ENCODE measurements around the gene SRGAP2B.
"Not testable (repeated sequence)": the region's sequence is repeated elsewhere in the genome, so short reads cannot be mapped to it uniquely, and the experiment has no call there.

The SRGAP2B gene

DNA sequence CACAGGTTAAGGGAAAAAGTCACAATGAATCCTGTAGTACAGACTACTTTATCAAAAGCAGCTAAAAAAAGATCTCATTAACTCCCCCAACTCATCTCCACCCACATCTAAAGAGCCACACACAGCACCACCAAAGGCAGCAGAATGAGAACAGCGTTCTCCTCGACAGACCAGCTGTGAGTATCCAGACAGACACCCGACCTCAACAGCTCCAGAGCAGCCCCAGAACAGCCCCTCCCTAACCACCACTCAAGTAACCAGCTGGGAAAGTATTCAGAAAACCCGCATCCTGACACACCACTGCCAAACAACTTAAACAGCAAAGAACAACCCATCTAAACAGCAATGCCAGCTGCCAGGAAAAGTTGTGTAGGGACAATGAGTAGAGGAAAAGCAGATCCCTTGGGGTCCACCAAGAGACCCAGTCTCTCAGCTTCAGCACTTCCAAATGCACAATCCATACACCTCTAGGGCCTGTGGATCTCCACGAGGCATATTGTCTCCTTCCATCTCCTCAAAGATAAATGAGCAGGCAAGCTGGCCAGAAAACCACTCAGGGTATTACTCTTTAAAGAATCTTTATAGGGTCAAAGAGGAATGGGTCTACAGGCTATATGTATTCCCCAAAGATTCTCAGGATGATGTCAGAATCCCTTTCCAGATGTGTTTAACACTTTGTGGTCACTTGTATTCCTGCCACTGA lies 49.4 kb downstream of the SRGAP2B start:
- DNase-seq (ENCODE audit: low read depth) = not testable (repeated sequence)

DNA sequence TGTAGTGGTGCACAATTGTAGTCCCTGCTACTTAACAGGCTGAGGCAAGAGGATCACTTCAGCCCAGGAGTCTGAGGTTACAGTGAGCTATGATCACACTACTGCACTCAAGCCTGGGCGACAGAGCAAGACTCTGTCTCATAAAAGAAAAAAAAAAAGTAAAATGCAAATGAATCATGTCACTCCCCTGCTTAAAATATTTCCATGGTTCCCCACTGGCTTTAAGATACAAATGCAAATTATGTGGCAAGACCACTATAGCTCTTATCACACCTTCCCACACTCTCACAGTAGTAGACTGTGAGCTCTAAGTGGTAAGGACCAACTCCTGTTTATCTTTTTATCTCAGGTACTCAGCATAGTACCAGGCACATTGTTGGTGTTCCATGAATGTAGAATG lies 53.6 kb downstream of the SRGAP2B start:
- not testable (repeated sequence) for DNase-seq (ENCODE audit: low read depth)

DNA sequence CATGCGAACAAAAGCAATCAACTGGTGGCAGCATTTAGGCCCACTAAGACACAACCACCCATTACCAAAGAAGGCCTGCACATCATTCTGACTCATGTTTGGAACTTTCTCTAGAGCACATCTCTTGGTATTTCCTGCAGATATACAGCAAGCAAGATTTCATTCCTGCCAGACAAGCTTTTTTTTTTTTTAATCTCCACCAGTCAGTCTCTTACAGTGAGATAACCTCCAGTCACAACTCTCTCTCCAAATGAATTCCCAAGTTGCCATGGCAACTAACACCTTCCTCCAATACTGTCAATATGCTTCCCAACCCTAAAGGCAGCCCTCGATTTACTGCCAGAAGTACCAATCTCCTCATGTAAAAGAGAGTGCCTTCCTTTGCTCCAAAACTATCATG lies 59.1 kb downstream of the SRGAP2B start:
- DNase-seq (ENCODE audit: low read depth) = not testable (repeated sequence)

DNA sequence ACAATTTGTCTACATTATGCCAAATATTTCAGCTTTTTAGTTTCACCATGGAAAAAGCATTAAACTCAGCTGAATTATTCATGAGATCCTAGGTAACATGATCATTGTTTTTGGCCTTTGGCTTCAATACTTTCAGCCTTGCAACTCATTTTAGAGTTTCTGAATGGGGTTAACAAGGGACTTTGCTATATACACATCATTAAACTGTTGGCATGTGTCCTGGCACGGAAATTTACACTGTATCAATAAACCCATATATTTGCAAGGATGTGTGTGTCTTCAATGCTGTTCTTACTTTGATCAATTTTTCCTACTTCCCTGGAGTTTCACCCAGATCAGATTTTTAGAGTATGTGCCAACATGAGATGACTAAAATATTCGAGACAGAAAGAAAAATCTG lies 61.6 kb downstream of the SRGAP2B start:
- not testable (repeated sequence) for DNase-seq (ENCODE audit: low read depth)

DNA sequence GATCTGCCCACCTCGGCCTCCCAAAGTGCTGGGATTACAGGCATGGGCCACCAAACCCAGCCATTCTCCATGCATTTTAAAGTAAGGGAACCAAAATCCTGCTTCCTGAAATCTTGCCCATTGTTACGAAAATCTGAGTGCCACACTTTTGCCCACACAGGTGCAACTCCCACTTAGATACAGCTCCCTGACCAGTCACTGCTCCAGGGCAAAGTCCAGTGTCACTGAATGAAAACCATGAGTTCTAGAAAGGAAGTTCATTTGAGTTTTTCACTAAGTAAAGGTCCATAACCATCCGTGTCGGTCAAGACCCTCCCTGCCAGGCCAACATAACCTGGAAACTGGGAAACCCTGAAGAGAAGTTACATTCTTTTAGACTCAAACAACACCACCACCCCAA lies 67.9 kb downstream of the SRGAP2B start:
- DNase-seq (ENCODE audit: low read depth) = not testable (repeated sequence)

DNA sequence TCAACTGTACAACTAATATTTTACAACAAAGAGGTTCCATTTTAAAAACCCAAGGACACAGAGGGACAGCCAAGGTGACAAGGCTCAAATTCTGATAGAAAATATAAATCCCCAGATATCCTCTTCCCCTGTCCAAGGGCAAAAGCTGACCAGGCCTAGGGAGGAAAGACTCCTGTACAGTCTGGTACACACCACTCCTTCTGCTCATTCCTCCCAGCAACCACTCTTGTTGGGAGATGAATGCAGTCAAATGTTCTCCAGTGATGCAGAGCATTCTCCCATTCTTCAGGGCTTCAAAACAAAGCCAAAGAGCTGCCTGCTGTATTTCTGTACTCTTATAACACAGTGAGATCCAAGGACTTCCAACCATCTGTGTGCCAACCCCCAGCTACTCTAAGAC lies 69.8 kb downstream of the SRGAP2B start:
- DNase-seq (ENCODE audit: low read depth) = not testable (repeated sequence)

DNA sequence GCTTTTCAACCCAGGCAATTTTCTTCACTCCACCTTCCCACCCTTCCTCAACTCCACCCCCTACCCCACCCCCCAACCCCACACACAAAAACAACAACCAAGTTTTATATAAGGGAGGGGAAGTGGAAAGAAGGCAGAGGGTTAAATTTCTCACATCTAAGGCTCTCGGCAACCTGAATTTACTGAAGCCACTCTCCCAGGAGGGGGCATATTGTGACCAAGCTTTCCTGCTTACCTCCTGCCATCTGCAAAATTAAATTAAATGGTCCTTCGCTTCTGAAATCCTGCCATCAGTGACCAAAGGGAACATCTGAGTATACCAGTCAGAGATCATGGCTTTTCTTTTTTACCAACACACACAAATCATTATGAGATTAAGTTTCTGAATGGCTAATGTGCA lies 72.9 kb downstream of the SRGAP2B start:
- DNase-seq (ENCODE audit: low read depth) = not testable (repeated sequence)

DNA sequence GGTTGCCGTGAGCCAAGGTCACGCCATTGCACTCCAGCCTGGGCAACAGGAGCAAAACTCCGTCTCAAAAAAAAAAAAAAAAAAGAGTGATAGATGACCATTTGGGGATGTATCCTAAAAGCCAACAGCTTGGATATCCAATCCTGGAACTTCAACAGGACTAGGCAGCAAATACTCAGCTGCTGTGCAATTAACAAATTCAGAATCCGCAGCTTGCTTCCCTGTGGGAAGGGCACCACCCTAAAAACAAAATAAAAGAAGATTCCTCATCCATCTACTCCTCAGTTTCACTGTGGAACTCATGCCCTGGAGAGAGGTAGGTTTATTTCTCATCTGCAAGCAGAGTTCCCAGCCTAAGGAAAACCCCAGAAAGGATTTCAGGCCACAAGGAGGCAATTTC lies 73.4 kb downstream of the SRGAP2B start:
- DNase-seq (ENCODE audit: low read depth) = not testable (repeated sequence)

DNA sequence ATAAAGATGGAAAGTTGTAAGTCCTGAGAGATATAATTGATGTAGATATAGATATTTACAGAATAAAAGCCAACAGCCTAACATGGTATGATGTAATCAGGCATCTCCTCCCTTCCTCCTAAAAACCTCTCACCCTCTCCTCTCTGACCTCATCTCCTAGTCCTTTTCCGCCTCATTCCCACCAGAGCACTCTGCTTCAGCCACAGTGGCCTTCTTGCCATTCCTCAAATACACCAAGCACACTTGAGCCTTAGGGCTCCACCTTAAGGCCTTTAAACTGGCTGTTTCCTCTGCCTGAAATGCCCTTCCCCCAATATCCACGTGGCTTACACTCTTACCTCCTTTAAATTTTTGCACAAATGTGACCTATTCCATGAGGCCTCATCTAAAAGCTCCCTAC lies 75.4 kb downstream of the SRGAP2B start:
- DNase-seq (ENCODE audit: low read depth) = not testable (repeated sequence)

DNA sequence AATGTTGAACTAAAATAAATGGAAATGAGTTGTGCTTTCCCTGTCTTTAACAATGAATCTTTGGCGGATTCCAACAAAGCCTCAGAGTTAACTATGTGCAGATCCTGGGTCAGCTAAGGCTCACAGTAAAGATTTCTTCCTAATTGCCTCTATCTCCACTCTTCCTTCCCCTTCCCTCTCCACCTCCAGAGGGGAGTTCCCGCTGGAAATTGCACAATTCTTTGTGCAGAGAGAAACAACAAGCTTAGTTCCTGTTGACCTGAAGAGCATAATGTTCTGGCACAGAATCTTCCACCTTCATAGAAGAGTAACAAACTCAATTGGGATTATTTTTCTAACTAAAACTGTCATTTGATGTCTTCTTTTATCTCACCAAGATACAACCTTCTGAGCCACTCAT lies 77.4 kb downstream of the SRGAP2B start:
- not testable (repeated sequence) for DNase-seq (ENCODE audit: low read depth)

DNA sequence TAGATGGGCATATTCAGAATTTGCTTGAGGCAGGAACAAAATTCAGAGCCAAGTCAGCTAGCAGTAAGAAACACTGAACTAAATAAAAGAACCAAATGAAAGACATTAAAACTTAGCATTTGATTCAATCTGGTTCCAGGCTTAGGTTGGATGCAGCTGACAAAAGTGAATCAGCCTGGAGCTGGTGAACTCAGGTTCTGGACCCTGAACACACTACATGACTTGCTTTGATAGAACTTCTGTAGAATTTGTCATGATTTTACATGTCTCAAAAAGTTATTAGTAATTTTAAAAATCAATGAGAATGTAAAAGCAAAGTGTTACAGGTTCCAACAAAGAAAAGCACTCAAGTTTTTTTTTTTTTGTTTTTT lies 78.7 kb downstream of the SRGAP2B start:
- not testable (repeated sequence) for DNase-seq (ENCODE audit: low read depth)

DNA sequence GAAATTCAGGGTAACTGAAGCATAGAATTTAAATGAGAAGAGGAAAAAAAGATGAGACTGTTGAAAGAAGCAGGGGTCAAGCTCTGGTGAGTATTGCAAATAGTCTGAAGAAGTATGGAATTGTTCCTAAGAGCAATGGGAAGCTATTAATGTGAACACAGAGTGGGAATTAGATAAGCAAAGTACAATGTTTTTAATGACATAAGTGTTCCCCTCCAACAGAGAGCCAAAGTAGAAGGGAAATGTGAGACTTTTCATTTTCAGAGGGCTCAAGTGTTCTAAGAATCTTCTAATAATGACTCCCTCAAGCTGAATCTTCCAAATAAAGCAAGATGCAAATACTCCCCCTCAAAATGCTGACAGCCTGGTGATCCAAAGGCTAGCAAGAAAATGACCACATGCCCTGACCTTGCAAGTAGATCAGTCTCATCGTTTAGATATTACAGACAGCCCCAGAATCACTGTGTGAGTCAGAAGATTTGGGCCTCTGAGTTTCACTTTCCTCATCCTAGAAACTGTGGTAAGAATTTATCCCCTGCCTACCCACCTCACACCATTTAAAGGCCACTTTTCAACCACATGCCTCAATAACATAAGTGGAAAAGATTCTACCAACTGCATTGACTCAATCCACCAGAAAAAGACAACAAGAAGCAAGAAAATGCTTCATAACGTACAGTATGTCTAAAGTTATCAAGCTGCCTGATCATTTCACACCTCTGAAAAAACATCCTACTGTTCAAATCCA lies 79.2 kb downstream of the SRGAP2B start:
- DNase-seq (ENCODE audit: low read depth) = not testable (repeated sequence)

DNA sequence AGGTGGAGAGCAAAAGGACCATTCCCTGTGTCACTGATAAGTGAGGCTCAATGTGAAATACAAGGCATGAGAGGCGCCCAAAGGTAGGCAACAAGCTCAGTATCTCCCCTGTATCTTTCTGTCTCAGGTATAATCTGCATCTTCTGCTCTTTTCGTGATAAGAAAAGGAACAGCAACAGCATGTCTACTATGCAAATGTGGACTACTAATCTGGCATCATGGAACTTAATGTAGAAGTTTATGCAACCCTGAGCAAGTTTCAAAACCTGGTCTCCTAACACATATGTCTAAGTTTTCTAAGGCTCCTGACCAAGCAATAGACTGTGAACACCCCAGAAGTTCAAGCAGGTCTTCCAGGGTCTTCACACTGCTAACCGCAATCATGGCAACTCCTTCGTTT lies 81.8 kb downstream of the SRGAP2B start:
- not testable (repeated sequence) for DNase-seq (ENCODE audit: low read depth)

DNA sequence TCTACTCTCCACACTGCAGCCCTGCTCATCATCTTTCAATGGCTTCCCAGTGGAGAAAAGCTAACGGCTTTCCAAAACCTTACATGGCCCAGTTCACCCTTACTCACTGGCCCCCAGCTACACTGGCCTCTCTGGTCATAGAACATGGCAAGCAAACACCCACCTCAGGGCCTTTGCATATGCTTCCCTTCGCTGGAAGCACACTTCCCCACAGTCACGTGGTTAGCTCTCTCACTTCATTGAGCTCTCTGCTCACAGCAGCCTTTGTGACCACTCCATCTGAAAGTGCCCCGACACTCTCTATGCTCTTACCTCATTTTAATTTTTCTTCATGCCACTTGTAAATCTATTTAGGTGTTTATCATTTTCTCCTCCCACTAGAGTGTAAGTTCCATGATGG lies 83.3 kb downstream of the SRGAP2B start:
- not testable (repeated sequence) for DNase-seq (ENCODE audit: low read depth)

DNA sequence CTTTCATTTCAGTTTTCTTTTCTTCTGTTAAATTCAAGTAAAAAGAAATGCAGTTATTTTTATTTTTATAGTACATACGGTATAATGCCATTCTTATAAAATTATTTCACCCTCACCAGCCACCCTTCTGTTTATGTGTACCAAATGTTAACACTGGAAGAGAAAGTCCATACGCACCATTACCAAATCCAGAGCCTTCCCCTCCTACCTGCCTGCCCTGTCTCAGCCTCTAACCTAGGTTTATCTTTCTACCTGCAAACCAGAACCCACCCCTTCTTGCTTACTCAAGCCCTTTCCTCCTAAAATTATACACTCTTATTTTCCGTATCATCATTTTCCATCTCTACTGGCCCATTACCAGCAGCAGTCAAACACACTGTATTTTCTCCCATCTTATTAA lies 84.5 kb downstream of the SRGAP2B start:
- not testable (repeated sequence) for DNase-seq (ENCODE audit: low read depth)

DNA sequence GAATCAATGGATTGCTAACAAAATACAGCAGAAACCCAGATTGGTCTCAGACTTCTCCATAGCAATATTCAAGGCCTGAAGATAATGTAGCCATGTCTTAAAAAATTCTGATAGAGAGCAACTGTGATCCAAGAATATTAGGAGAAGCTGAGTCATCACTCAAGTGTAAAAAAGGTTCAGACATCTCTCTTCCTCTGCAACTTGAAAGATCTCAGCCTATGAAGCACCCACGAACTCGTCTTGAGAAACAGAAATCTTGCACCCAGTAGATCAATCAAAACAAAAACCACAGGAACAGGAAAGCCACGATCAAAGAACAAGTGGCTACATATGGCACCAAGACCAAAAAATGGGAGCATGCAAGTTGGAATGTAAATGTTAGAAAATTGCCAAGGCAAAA lies 85.2 kb downstream of the SRGAP2B start:
- DNase-seq (ENCODE audit: low read depth) = not testable (repeated sequence)

DNA sequence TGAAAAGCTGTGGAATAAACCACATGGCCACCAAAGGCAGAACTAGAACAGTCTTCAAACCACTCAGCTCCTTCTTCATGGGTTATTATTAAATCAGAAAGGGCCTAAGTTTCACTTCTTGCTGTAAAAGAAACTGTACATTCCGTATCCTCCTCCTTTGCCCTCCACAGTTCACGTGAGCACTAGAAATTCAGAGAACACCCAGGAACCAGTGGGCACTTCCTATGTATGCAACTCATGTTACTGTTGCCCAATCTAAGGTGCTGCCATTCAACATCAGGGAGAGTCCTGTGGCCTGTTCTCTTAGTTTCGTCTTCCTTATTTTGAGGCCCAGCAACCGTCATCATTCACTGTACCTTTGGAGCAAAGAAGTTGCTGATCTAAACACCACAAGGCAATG lies 86.7 kb downstream of the SRGAP2B start:
- DNase-seq (ENCODE audit: low read depth) = not testable (repeated sequence)

DNA sequence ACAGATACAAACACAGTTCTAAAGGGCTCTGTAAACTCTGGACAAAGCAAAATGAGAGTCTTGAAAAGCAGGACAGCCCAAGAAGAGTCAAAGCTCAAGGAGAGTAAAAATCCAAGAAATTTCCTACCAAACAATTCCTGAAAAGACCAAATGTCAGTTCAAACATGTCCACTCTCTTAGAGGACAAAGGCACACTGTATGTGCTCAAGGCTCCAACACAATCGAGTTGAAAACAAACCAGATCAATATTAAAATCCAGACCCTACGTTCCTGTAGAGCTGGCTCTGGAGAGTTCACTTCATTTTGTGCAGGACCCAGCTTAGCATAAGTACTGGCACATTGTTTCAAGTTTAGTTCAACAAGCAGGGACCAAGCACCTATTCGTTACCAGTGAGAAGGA lies 90.0 kb downstream of the SRGAP2B start:
- DNase-seq (ENCODE audit: low read depth) = not testable (repeated sequence)

DNA sequence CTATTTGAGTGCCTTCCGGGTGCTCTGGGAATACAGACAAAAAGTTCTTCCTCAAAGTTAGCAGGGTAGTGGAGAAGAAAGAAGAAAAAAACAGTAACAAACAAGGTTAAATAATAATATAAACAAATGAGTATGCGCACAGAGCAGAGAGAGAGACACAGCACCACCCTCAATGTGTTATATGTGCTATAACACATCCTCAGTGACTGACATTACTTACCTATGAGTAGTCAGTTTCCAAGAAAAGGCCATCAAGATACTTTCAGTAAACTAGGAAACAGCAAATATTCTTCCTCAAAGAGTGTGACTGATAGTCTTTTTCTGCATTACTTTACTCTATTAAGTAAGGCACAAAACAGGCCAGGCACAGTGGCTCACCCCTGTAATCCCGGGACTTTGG lies 93.7 kb downstream of the SRGAP2B start:
- DNase-seq (ENCODE audit: low read depth) = not testable (repeated sequence)

DNA sequence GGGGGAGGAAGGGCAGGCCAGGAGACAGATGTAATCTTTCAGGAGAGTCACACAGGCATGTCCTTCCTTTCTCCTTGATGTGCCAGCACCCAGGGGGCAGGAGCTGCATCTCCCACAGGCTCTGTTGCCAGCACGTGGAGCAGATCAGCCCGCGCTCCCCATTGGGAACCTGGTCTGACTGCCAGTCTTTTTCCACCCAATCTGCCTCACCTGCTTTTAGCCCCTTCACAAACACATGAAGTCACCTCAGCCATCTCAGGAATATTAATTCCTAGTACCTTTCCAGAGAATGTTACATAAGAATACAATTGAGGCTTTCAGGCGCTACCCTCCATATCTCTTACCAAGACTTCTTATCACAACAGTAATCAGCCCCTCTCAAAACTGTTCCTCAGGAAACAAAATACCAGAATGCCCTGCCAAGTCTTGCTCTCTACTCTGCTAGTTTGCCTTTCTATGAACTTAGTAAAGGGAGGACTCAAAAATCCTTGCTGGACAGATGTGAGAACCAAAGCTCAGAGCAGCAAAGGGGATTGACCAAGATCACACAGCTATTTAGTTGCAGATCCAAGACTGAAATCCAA lies 94.3 kb downstream of the SRGAP2B start:
- not testable (repeated sequence) for DNase-seq (ENCODE audit: low read depth)

DNA sequence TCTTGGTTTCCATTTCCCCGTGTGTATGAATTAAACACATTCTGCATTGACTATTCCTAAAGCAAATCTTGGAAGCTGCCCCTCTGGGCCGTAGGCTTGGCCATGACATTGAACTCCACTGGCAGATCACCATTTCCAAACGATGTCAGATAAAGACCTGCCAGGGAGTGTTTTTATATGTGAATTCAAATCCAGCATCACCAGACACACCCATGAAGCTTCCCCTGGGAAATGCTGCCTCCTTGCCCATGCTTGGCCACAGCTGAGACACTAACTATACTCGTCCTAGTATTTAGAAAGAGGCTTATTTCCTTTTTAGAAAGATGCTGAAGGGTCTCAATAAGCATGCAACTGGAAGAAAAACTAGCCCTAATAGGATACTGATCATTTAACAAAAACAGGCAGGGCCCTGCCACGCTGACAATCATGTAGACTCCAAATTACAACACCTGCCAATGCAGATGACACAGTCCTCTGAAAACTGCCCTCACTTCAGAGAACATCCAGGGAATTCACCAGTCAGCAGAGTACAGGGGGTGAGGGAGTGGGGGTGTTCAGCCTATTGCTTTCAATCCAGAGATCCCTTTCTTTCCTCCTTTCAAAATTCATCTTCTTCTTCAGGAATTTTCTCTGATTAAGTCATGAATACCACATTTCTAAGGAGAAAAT lies 94.9 kb downstream of the SRGAP2B start:
- not testable (repeated sequence) for DNase-seq (ENCODE audit: low read depth)

DNA sequence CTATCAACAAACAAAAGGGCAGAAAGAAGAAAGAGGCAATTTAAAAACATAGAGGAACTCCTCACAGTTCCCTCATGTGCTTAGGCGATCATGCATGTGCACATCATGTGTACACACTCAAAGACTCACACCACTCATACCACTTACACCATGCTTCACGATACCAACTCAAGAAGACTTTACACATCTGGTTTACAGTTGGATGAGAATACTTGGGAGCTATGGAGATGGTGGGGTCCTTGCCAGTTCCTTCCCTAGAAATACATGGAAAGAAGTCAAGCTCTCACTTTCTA lies 96.2 kb downstream of the SRGAP2B start:
- DNase-seq (ENCODE audit: low read depth) = not testable (repeated sequence)
